Measurements from ENCODE around the gene KNDC1. TPM values are rescaled to one million over a fixed set of nuclear protein-coding genes. Genes with fewer than 3 reads are reported as not detected.

KNDC1 gene
- total RNA-seq, 1 experiment from 2014 or later, result 1.2 TPM

DNA sequence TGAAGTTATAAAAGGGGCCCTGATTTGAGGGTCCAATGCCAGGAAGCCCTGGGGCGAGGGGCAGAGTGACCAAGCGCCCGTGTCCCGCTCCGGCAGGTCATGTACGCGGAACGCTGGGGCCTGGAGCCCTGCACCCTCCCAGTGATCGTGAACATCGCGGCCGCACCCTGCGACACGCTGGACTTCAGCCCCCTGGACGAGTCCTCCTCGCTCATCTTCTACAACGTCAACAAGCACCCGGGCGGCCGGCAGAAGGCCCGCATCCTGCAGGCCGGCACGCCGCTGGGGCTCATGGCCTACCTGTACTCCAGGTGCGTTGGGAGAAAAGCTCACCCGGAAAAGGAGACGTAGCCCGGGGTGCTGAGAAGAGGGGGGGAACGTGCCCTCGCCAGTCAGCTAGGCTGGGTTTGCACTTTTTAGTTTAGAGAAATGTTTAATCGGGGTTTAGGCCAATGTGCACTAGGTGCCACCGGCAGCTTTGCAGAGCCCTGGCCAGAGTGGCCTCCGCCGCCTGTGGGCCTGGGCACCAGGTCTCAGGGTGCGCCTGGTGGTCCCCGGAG, 47.1 kb downstream of the KNDC1 start:
- H3K9me3 Mint-ChIP-seq (ENCODE audit: low read depth, unreplicated experiment), result no peaks in the 10 kb centered on the region
- H3K36me3 Mint-ChIP-seq (ENCODE audit: insufficient read depth, unreplicated experiment), result peaks cover 5% of the 10 kb centered on the region
- no peaks in the 10 kb centered on the region for H3K27me3 Mint-ChIP-seq (ENCODE audit: unreplicated experiment)
- H3K27ac Mint-ChIP-seq (ENCODE audit: unreplicated experiment), result no peak overlapping the region
- intact Hi-C loops (cut with micrococcal nuclease; ENCODE audit: unreplicated experiment), result no loop called here
- no peaks in the 10 kb centered on the region for H3K4me1 Mint-ChIP-seq (ENCODE audit: low read depth, unreplicated experiment)
- no peak overlapping the region for H3K4me3 Mint-ChIP-seq (ENCODE audit: low read depth, unreplicated experiment)
- BruUV-seq (replicated peaks), result no TSS peak
- TF ChIP-seq, protein P1, sequence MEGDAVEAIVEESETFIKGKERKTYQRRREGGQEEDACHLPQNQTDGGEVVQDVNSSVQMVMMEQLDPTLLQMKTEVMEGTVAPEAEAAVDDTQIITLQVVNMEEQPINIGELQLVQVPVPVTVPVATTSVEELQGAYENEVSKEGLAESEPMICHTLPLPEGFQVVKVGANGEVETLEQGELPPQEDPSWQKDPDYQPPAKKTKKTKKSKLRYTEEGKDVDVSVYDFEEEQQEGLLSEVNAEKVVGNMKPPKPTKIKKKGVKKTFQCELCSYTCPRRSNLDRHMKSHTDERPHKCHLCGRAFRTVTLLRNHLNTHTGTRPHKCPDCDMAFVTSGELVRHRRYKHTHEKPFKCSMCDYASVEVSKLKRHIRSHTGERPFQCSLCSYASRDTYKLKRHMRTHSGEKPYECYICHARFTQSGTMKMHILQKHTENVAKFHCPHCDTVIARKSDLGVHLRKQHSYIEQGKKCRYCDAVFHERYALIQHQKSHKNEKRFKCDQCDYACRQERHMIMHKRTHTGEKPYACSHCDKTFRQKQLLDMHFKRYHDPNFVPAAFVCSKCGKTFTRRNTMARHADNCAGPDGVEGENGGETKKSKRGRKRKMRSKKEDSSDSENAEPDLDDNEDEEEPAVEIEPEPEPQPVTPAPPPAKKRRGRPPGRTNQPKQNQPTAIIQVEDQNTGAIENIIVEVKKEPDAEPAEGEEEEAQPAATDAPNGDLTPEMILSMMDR (IDR thresholded peaks at IDR 0.05; ENCODE audit: unreplicated experiment), result no peak
- no peak for DNase-seq
- CTCF ChIA-PET, result no interaction called here

DNA sequence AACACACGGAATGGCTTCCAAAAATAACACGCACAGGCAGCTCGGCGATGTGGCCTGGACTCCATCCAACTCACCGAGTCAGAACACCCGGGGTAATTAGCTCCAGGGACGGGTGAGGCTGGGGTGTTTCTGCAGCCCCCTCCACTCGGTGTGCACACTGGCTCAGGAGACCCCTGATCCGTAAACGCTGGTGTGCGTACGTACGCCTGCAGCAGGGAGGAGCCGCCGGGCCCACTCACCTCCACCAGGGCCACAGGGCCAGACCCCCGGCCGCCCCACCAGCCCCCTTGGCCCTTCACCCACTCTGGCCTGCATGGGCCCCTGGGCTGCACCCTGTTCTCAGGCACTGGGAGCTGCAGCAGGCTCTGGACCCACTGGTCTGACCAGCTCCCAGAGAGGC, 47.6 kb downstream of the KNDC1 start:
- CTCF ChIA-PET, result no interaction called here
- intact Hi-C loops (cut with micrococcal nuclease; ENCODE audit: unreplicated experiment), result no loop called here

DNA sequence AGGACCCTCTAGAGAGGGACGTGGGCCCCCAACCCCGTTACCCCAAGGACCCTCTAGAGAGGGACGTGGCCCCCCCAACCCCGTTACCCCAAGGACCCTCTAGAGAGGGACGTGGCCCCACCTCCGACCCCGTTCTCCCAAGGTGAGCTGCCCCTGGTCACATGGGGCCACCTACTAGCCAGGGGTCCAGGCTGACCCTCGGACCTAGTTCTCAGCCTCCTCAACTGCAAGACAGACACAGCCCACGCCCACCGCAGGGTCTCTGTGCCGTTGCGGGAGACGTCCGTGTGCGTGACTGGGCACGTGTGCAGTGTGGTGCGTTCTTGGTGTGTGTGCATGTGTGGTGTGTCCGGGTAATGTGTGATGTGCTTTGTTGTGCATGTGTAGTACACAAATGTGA, 48.4 kb downstream of the KNDC1 start:
- CTCF ChIA-PET, result no interaction called here
- no peaks in the 10 kb centered on the region for H3K9me3 Mint-ChIP-seq (ENCODE audit: low read depth, unreplicated experiment)
- no peak overlapping the region for H3K4me3 Mint-ChIP-seq (ENCODE audit: low read depth, unreplicated experiment)
- H3K27me3 Mint-ChIP-seq (ENCODE audit: unreplicated experiment), result no peaks in the 10 kb centered on the region
- no peaks in the 10 kb centered on the region for H3K4me1 Mint-ChIP-seq (ENCODE audit: low read depth, unreplicated experiment)
- H3K36me3 Mint-ChIP-seq (ENCODE audit: insufficient read depth, unreplicated experiment), result no peaks in the 10 kb centered on the region
- DNase-seq, result no peak
- no peak overlapping the region for H3K27ac Mint-ChIP-seq (ENCODE audit: unreplicated experiment)
- TF ChIP-seq, protein P1 (IDR thresholded peaks at IDR 0.05; ENCODE audit: unreplicated experiment), result no peak
- BruUV-seq (replicated peaks), result no TSS peak
- intact Hi-C loops (cut with micrococcal nuclease; ENCODE audit: unreplicated experiment), result no loop called here

More for the DNA sequence above, 47.6 kb downstream of the KNDC1 start:
- H3K9me3 Mint-ChIP-seq (ENCODE audit: low read depth, unreplicated experiment), result no peaks in the 10 kb centered on the region
- H3K4me1 Mint-ChIP-seq (ENCODE audit: low read depth, unreplicated experiment), result no peaks in the 10 kb centered on the region
- H3K4me3 Mint-ChIP-seq (ENCODE audit: low read depth, unreplicated experiment), result no peak overlapping the region
- BruUV-seq (replicated peaks), result no TSS peak
- H3K27ac Mint-ChIP-seq (ENCODE audit: unreplicated experiment), result no peak overlapping the region
- no peaks in the 10 kb centered on the region for H3K27me3 Mint-ChIP-seq (ENCODE audit: unreplicated experiment)
- TF ChIP-seq, protein P1 (IDR thresholded peaks at IDR 0.05; ENCODE audit: unreplicated experiment), result no peak
- DNase-seq, result no peak
- H3K36me3 Mint-ChIP-seq (ENCODE audit: insufficient read depth, unreplicated experiment), result peaks cover under 1% of the 10 kb centered on the region

DNA sequence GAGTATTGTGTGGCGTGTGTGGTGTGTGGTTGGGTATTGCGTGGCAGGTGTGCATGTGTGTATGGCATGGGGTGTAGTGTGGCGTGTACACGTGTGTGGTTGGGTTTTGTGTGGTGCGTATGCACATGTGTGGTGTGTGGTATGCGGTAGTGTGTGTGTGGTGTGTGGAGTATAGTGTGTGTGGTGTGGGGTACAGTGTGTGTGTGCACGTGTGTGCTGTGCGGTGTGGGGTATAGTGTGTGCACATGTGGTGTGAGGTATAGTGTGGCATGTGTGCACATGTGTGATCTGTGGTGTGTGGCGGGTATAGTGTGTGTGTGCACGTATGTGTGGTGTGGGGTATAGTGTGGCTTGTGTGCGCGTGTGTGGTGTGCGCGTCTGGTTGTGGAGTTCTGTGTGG, 49.1 kb downstream of the KNDC1 start:
- no peak overlapping the region for H3K4me3 Mint-ChIP-seq (ENCODE audit: low read depth, unreplicated experiment)
- H3K4me1 Mint-ChIP-seq (ENCODE audit: low read depth, unreplicated experiment), result no peaks in the 10 kb centered on the region
- H3K9me3 Mint-ChIP-seq (ENCODE audit: low read depth, unreplicated experiment), result no peaks in the 10 kb centered on the region
- BruUV-seq (replicated peaks), result no TSS peak
- TF ChIP-seq, protein P1 (IDR thresholded peaks at IDR 0.05; ENCODE audit: unreplicated experiment), result no peak
- no peaks in the 10 kb centered on the region for H3K27me3 Mint-ChIP-seq (ENCODE audit: unreplicated experiment)
- intact Hi-C loops (cut with micrococcal nuclease; ENCODE audit: unreplicated experiment), result no loop called here
- no peak for DNase-seq
- CTCF ChIA-PET, result no interaction called here
- no peaks in the 10 kb centered on the region for H3K36me3 Mint-ChIP-seq (ENCODE audit: insufficient read depth, unreplicated experiment)
- no peak overlapping the region for H3K27ac Mint-ChIP-seq (ENCODE audit: unreplicated experiment)

Measured in Calu3 (cell line).